ENCODE data around the gene GABPB1. TPM values are rescaled to one million over a fixed set of nuclear protein-coding genes. Genes with fewer than 3 reads are reported as not detected.

GABPB1 gene
- total and polyA plus RNA-seq, 7 donors, result 5.4 to 17.5 (median 11.4) TPM

DNA sequence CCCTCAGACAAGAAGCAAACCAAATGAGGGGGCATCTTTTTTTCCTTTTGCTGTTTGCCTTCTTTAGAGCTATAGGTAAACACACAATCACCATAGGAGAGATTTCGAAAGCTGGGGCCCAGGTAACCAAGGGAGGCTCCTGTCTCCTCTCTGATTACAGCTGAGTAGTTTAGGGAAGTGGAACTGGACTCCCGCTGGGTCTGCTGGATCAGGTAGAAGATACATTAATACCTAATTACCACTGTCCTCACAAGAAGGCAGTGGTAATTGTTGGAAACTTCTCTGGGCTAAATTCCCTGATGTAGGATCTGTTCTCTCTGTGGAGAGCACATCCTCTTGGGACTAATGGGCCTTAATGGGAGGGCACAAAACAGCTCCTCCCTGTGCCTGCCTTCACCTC is 122.2 kb downstream of the GABPB1 start:
- DNase-seq, result no peak
- Histone ChIP-seq H3K9me3 (no peaks in the 10 kb centered on the region), H3K4me1 (no peaks in the 10 kb centered on the region), H3K36me3 (no peaks in the 10 kb centered on the region), H3K4me3 (no peak overlapping the region), H3K27ac (no peak overlapping the region), H3K27me3 (no peaks in the 10 kb centered on the region)
- WGBS, 2 donors, result 90 to 91% methylated on average over 2 of the region's 2 CpGs
- TF ChIP-seq POLR2AphosphoS5 (IDR thresholded peaks at IDR 0.05), result no peak
- TF ChIP-seq, protein P1, sequence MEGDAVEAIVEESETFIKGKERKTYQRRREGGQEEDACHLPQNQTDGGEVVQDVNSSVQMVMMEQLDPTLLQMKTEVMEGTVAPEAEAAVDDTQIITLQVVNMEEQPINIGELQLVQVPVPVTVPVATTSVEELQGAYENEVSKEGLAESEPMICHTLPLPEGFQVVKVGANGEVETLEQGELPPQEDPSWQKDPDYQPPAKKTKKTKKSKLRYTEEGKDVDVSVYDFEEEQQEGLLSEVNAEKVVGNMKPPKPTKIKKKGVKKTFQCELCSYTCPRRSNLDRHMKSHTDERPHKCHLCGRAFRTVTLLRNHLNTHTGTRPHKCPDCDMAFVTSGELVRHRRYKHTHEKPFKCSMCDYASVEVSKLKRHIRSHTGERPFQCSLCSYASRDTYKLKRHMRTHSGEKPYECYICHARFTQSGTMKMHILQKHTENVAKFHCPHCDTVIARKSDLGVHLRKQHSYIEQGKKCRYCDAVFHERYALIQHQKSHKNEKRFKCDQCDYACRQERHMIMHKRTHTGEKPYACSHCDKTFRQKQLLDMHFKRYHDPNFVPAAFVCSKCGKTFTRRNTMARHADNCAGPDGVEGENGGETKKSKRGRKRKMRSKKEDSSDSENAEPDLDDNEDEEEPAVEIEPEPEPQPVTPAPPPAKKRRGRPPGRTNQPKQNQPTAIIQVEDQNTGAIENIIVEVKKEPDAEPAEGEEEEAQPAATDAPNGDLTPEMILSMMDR (IDR thresholded peaks at IDR 0.05), result no peak
- TF ChIP-seq EP300 (IDR thresholded peaks at IDR 0.05), result no peak
- no peak for TF ChIP-seq POLR2A (IDR thresholded peaks at IDR 0.05)
- intact Hi-C loops (cut with DNase I), result no loop called here

DNA sequence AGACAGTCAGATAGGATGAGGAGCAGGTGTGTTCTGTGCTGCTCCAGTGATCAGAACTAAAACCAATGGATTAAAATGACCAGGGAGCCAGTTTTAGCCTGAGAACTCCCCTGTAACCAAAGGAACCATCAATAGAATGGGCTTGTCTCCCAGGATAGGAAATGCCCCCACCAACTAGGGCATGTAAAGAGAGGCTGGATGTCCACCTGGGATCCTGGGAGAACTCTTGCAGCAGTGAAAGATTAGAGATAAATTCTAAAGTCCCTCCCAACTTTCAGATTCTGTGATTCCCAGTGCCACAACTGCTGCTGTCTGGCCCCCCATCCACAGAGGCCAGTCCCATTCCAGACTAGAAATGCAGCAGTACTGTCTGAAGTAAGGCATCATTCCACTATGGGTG is 123.2 kb downstream of the GABPB1 start:
- no peak for DNase-seq
- H3K27ac ChIP-seq, result no peak overlapping the region
- TF ChIP-seq POLR2A (IDR thresholded peaks at IDR 0.05) (no peak), EP300 (IDR thresholded peaks at IDR 0.05) (no peak), POLR2AphosphoS5 (IDR thresholded peaks at IDR 0.05) (no peak)
- TF ChIP-seq, protein P1 (IDR thresholded peaks at IDR 0.05), result no peak
- H3K27me3 ChIP-seq, result no peaks in the 10 kb centered on the region
- H3K4me3 ChIP-seq, result no peak overlapping the region
- H3K36me3 ChIP-seq, result no peaks in the 10 kb centered on the region
- intact Hi-C loops (cut with DNase I), result no loop called here
- H3K4me1 ChIP-seq, result no peaks in the 10 kb centered on the region
- H3K9me3 ChIP-seq, result no peaks in the 10 kb centered on the region

DNA sequence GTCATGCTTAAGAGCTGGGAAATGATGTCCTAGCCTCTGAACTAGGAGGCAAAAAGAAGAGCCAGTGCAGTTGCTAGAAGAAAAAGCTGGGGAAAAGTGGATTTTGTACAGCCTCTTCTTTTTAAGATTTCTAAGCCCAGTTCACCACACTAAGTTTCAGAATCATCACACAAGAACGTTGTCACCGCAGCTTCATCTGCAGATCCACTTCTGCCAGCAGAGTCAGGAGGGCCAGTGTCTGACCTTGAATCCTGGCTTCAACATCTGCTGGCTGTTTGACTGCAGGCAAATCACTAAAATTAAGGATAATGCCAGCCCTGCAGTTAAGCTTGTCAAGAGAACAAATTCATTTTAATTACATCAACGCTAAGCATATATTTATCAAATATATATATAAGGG is 125.7 kb downstream of the GABPB1 start:
- no peak for DNase-seq
- intact Hi-C loops (cut with DNase I), result no loop called here
- Histone ChIP-seq H3K4me3 (no peak overlapping the region), H3K36me3 (no peaks in the 10 kb centered on the region), H3K27me3 (no peaks in the 10 kb centered on the region), H3K4me1 (no peaks in the 10 kb centered on the region), H3K27ac (no peak overlapping the region), H3K9me3 (no peaks in the 10 kb centered on the region)
- 76 to 92% methylated on average over 3 of the region's 3 CpGs for WGBS, 2 donors
- no peak for TF ChIP-seq POLR2A (IDR thresholded peaks at IDR 0.05)
- TF ChIP-seq EP300 (IDR thresholded peaks at IDR 0.05), result no peak
- TF ChIP-seq, protein P1 (IDR thresholded peaks at IDR 0.05), result no peak
- no peak for TF ChIP-seq POLR2AphosphoS5 (IDR thresholded peaks at IDR 0.05)

DNA sequence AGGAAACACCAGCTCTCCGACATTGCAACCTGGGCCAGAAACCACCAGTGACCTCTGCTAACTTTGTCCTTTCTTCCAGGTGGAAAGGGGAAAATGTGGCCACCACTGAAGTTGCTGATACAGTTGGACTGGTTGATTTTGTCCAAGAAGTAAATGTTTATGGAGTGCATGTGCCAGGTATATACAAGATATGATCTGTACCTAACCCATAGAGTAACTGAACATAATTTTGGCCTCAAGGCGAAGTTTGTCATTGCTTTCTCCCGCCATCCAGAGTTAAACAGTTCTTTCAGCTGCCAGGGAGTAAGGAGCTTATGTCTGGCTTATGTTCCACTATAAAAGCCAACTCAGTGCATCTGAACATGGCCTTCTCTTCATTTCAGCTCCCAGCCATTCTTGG is 126.1 kb downstream of the GABPB1 start:
- no peaks in the 10 kb centered on the region for H3K9me3 ChIP-seq
- H3K4me1 ChIP-seq, result no peaks in the 10 kb centered on the region
- H3K4me3 ChIP-seq, result no peak overlapping the region
- no peaks in the 10 kb centered on the region for H3K27me3 ChIP-seq
- DNase-seq, result no peak
- H3K27ac ChIP-seq, result no peak overlapping the region
- TF ChIP-seq POLR2AphosphoS5 (IDR thresholded peaks at IDR 0.05) (no peak), POLR2A (IDR thresholded peaks at IDR 0.05) (no peak), EP300 (IDR thresholded peaks at IDR 0.05) (no peak)
- TF ChIP-seq, protein P1 (IDR thresholded peaks at IDR 0.05), result no peak
- H3K36me3 ChIP-seq, result no peaks in the 10 kb centered on the region
- WGBS, 2 donors, result 93 to 94% methylated on average over 3 of the region's 3 CpGs
- intact Hi-C loops (cut with DNase I), result no loop called here

DNA sequence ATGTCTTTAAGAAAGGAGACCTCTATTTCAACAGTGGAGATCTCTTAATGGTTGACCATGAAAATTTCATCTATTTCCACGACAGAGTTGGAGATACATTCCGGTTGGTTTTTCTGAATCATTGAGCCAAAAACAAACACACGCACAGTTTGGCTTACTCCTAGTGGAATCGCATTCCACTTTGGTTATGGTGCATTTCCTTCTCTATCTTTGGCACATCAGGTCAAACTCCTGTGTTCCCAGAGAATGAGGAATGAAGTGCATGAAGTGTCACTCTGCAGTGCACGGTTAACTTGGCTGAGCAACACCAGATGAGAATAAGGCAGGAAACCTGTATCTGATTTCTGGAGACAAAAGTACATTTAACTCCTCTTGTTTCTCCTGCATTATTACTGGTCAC is 127.9 kb downstream of the GABPB1 start:
- DNase-seq, result no peak
- 90% methylated on average over 5 of the region's 5 CpGs for WGBS, 2 donors
- Histone ChIP-seq H3K4me1 (no peaks in the 10 kb centered on the region), H3K36me3 (no peaks in the 10 kb centered on the region), H3K4me3 (no peak overlapping the region), H3K27me3 (no peaks in the 10 kb centered on the region), H3K9me3 (no peaks in the 10 kb centered on the region), H3K27ac (no peak overlapping the region)
- intact Hi-C loops (cut with DNase I), result no loop called here
- no peak for TF ChIP-seq POLR2AphosphoS5 (IDR thresholded peaks at IDR 0.05)
- TF ChIP-seq, protein P1 (IDR thresholded peaks at IDR 0.05), result no peak
- TF ChIP-seq EP300 (IDR thresholded peaks at IDR 0.05), result no peak
- TF ChIP-seq POLR2A (IDR thresholded peaks at IDR 0.05), result no peak
